Epithelial cell of prostate (primary cell): ENCODE measurements around the gene TMPRSS6.
"Not testable (repeated sequence)": the region's sequence is repeated elsewhere in the genome, so short reads cannot be mapped to it uniquely, and the experiment has no call there.

ENCODE experiments used
- DNase-seq: peaks from one replicate; pipeline ENCODE4 v3.0.0-alpha.2; 2011; ENCODE audit warnings: low read depth, low spot score
- H3K27ac ChIP-seq: fragments of 450-650 bp; 2 replicates; pipeline ENCODE4 v1.5.1; 2017; ENCODE audit warnings: mild to moderate bottlenecking

Gene TMPRSS6

DNA sequence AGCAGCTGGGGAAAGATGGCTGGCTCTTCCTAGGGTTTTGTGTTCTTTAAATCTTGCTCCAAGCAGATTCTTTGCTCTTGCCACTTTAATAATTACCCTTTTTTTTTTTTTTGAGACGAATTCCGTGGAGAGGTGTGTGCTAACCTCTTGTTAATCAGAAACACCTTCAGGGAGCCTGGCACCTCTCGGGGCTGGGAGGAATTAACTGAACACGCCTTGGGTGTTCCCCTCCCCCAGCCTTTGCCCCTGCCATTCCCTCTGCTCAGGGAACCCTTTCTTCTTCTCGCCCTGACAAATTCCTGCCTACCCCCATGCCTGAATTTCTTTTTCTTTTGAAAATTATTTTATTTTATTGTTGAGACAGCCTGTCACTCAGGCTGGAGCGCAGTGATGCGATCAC lies 17.5 kb downstream of the TMPRSS6 start:
- H3K27ac ChIP-seq, result no peak overlapping the region
- DNase-seq, result no peak

DNA sequence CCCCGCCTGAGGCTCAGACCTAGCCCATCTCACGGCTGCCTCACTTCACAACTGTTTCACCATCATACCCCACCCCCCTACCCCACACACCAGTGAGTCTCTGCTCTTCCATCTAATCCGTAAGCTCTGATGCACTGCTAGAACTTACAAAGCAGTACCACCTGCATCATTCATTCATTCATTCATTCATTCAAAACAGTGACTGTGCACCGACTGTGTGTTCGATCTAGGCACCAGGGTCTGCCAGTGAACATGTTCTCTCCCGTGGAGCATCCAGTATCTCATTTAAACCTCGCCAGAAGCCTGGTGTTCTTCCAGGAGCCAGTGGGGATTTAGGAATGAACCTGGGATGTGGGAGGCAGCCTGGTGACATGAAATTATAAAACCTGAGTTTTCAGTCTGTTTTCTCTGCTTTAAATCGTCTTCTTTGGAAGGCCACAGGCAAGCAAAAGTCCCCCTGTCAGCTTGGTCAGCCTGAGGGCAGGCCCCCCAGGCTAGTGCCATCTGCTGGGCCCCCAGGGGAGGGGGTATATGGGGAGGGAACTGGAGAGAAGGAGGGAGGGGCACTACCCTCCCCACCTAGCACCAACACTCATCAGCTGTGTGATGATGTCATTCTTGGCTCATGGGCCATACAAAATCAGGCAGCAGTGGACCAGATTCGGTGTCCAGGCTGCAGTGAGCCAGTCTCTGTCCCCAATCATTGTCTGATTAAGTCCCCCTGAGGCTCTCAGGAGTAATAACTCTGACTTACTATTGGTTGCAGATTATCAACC lies 18.4 kb downstream of the TMPRSS6 start:
- no peak overlapping the region for H3K27ac ChIP-seq
- no peak for DNase-seq

DNA sequence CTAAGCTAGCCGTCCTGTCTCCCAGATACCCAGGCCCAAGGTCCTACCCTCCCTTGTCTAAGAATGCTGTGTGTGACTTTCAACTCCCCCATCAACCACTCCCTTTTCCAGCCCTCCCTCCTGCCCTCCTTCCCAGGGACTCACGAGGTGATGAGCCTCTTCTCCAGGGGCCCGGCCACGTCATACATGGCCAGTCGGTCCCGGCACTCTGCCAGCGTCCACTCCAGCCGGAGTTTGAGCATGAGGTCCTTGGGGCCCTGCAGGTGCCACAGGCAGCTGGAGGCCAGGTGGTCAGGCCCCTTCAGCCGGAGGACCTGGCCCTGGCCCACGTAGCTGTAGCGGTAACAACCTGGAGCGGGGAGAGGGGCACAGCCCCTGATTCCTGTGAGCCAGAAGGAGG lies 20.1 kb downstream of the TMPRSS6 start:
- no peak overlapping the region for H3K27ac ChIP-seq
- DNase-seq, result no peak

DNA sequence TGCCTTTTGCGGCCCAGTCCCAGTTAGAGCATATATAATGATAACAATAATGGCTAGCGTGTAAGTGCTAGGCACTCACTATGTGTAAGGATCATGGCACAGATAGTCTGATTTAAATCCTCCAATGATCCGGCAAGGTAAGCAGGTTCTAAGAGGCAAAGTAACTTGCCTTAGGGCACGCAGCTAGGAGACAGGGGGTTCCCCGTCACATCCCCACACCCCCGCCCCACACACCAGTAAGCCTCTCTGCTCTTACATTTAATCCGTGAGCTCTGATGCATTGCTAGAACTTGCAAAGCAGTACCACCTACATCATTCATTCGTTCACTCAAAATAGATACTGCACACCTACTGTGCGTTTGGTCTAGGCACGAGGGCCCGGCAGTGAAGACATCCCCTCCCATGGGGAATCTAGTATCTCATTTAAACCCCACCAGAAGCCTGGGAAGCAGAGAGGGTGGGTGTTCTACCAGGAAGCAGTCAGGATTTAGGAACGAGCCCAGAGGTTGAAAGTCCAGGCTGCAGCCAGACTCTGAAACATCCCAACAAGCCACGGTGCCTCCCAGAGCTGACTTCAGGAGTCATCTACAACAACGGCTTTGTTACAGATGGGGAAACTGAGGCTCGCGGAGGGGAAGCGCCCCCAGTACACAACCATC lies 20.6 kb downstream of the TMPRSS6 start:
- DNase-seq, result no peak

DNA sequence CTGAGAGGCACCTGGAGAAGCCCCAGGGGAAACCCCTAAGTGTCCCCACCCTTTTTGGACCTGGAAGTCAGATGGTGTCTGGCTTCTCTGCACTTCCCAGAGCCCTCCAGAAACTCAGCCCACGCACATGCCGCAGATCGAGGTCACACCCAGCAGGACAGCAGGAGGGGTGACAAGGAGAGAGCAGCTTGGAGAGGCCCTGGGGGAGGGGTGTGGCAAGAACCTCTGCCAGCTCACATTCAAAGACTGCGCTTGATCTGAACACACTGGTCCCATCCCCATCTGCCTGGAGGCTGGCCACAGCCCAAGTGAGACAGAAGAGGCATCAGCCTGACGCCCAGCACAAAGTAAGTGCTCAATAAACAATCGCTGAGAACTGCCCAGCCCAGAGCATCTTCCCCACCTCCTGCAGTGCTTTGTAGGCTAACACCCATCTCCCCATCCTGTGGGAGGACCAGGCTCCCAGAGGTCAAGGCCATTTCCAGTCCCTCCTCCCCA lies 21.4 kb downstream of the TMPRSS6 start:
- H3K27ac ChIP-seq, result no peak overlapping the region
- DNase-seq, result no peak

More for the DNA sequence above, 20.6 kb downstream of the TMPRSS6 start:
- no peak overlapping the region for H3K27ac ChIP-seq

DNA sequence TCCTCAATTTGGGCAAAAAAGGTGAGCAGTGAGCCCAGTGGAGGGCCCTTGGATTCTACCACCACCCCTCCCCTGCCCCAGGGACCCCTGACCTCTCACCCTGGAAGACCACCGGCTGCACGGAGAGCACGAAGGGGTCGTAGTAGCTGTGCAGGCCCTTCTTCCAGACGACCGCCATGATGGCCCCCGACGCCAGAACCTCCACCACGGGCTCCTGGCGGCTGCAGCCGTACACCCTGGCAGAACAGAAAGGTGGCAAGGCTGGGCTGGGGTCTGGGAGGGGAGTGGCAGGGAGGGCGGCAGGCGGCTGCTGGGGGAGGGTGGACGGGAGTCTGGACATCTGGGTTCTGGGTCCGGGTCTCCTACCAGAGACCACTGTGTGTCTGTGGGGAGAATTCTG lies 23.3 kb downstream of the TMPRSS6 start:
- no peak for DNase-seq
- H3K27ac ChIP-seq, result no peak overlapping the region

DNA sequence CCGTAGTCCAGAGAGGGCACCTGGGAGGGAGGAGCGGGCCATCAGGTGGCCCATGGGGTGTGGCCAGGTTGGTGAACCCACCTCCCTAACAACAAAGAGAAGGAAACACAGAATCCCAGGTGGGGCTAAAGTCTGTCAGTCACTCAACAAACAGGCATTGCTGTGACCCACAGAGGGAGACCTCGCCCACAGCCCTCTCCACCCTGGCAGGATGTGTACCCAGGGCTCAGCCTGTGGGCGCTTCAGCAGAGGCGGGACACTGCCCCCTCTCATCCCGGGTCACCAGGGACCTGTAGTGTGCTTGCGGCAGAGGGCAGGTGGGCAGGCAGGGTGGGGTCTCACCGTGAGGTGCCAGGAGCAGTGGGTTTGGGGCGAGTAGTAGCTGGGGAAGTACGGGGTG lies 25.1 kb downstream of the TMPRSS6 start:
- no peak overlapping the region for H3K27ac ChIP-seq
- no peak for DNase-seq

DNA sequence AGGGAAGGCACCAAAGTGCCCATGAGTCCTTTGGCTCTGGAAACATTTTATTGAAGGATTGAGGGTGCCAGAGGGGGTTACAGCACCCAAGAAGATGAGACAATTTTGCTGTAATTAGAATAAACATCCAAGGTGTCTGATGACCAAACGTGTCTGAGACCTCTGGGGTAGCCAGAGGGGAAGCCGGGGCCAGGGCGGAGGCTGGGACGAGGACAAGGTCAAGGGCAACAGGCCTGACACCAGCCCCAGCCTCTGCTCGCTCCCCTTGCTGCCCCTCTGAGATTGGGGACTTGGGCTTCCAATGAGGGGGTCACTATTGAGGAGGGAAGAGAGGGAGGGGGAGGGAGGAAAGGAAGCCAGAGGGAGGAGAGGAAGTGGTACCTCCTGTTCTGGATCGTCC lies 25.6 kb downstream of the TMPRSS6 start:
- no peak overlapping the region for H3K27ac ChIP-seq
- no peak for DNase-seq

DNA sequence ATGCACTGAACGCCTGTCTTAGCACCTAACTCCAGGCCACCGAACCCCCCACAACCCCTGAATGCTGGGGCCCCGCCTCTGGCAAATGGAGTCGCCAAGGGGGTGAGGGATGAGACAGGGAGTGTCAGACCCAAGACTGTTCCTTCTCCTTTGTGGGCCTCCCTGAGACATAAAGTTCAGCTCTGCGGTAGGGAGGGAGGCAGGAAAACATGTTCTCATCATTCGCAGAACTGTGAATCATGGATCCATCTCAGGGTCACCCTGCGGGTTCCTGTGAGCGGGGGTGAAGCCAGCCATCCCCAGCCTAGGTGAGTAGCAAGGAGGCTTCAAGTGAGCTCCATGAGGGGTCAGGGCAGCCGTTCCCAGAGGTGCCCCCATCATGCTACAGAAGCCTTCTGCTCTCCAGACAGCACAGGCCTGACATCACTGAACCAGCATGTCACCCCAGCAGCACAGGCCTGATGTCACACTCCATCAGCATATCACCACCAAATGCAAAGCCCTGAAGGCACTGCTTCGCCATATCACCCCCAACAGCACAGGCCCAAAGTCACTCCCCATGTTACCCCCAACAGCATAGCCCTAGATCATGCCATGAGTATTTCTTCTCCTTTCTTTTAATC lies 27.2 kb downstream of the TMPRSS6 start:
- no peak overlapping the region for H3K27ac ChIP-seq
- DNase-seq, result no peak

DNA sequence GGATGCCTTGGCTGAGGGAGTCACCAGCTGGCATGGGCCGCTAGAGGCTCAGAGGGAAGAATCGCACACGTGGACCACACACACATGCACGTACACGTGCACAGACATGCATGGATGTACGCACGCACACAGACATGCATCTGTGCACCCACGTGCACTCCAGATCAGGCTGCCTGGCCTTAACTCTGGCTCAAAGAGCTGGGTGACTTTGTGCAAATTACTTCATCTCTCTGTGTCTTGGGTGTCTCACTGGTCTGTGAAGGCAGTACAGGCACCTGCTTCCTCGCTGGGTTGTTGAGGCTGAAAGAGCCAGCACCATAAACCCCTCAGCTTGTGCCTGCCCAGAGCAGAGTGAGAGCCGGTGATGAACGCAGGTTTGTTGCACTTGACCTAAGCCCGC lies 28.7 kb downstream of the TMPRSS6 start:
- no peak overlapping the region for H3K27ac ChIP-seq
- no peak for DNase-seq

DNA sequence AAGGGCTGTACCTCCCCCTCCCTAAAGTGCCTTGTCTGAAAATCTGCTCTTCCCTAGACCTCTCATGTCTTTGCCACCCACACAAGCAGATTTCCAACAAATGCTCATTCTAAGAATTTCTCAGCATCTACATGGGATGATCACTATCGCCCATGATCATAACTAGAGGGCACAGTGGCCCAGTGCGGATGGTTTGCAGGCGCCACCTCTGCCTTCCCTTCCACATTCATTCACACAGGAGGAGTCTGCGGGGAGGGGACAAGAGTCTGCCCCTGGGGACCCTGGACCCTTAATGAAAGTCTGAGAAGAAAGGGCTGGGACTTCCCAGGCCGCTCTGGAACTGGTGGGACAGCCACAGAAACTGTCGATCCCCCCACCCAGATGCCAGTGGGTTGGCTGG lies 29.1 kb downstream of the TMPRSS6 start:
- H3K27ac ChIP-seq, result no peak overlapping the region
- no peak for DNase-seq

DNA sequence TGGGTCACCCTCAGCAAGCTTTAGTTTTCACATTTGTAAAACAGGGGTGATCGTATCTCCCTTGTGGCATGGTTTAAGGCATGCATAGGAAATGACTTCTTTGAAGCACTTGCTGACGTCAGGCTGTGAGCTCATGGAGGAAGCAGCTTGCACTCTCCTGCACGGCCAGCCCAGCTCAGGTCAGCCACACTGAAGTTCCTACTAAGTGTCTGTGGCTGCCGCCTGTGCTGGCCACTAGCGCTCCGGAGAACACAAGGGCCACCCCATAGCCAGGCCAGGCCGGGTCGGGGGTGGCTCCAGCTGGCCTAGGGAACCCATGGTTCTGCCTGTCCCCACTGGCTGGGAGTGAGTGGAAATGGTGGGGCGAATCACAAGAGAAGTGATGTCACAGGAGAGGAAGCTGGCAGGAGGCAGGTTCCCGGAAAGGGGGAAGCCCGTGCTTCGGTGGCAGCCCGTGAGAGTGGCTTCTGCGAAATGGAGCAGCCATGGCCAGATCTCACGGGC lies 29.8 kb downstream of the TMPRSS6 start:
- no peak overlapping the region for H3K27ac ChIP-seq
- DNase-seq, result no peak

DNA sequence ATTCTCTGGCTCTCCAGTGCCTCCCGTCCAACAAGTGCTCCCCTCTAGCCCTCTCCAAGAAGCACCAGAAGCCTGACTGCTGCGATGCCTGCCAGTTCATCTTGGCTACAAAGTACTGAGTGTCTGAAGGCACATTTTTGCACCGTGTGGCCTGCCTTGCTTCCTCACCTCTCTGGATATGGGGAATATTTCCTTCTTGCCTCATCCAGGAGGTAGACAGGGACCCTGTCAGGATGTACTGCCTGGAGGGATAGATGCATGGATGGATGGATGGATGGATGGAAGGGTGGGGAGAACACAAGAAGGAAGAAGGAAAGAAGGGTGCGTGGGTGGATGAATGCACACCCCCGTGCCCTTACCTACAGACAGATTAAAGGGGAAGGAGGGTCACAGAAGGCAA lies 30.4 kb downstream of the TMPRSS6 start:
- no peak overlapping the region for H3K27ac ChIP-seq
- no peak for DNase-seq

DNA sequence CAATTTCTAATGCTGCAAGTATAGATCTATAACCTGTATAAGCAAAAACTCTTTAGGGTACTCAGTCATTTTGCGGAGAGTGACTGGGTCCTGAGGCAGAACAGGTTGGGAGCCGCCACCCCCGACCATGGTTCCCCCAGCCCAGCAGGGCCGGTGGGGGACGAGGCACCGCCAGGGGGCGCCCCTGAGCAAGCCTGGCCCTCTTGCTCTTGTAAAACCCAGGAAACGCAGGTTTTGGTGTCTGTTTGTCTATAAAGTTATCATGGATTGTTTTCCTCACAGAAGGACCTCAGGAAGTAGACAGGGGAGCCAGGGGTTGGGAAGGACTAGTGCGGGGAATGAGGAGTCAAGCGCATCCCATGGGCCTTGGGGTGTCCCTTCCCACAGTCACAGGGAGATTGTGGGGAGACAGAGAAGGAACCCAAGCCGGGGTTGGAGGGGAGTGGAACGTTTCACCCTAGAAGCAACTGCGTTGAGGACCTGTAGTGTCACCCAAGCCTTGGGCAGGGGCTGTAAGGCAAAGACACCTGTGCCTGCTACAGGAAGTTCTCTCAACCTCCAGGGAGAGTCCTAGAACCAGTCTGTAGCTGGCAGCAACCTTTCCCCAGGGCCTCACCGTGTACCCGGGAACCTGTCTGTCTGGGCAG lies 31.6 kb downstream of the TMPRSS6 start:
- no peak overlapping the region for H3K27ac ChIP-seq

DNA sequence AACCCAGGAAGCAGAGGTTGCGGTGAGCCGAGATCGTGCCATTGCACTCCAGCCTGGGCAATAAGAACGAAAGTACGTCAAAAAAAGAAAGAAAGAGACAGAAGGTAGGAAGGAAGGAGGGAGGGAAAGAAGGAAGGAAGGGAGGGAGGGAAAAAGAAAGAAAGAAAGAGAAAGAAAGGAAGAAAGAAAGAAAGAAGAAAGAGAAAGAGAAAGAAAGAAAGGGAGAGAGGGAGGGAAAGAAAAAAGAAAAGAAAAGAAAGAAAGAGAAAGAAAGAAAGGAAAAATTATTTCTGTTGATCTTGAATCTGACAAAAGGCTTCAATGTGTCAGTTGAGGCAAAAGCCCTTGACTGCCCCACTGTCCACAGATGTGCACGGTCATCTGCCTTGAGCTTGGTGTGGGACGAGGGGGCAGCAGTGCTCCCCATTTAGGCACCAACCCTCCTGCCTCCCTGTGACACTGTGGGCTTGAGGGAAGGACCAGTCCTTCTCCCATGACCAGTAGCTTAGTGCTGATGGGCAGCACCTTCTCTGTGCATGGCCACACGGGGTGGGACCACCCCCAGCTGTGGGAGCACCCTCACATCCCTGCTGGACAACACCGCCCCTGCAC lies 33.6 kb downstream of the TMPRSS6 start:
- no peak overlapping the region for H3K27ac ChIP-seq
- DNase-seq, result no peak

More for the DNA sequence above, 31.6 kb downstream of the TMPRSS6 start:
- DNase-seq, result no peak

DNA sequence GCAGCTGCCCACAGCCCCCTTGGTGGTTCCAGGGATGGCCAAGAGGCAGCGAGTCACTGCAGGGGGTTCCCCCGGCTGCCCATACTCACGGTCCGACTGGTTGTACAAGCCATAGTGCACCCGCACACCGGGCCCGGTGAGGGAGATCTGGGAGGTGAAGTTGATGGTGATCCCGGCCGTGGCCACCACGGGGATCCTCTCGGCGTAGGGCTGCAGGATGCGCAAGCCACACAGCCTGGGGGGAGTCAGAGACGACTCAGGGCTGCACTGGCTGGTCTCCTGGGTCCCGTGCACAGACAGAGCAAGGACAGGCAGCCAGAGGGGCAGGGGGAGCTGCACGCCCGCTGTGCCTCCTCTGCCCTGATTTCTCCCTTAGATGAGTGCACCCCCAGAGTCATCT lies 34.5 kb downstream of the TMPRSS6 start:
- H3K27ac ChIP-seq, result no peak overlapping the region
- DNase-seq, result no peak

DNA sequence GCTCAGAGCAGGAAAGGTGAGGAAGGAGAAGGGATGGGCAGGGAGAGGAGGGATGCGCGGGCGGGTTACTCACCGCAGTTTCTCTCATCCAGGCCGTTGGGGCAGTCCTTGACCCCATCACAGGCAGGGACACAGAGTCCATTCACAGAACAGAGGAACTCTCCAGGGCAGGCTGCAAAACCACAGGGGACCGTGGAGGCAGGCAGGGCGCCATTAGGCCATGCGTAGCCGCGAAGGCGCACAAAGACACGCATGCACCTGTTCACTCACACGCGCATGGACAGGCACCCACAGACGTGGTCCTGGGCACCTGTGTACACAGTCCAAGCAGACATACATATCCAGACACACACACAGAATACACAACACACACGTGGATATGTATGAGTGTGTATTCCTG lies 35.0 kb downstream of the TMPRSS6 start:
- DNase-seq, result no peak
- H3K27ac ChIP-seq, result no peak overlapping the region

DNA sequence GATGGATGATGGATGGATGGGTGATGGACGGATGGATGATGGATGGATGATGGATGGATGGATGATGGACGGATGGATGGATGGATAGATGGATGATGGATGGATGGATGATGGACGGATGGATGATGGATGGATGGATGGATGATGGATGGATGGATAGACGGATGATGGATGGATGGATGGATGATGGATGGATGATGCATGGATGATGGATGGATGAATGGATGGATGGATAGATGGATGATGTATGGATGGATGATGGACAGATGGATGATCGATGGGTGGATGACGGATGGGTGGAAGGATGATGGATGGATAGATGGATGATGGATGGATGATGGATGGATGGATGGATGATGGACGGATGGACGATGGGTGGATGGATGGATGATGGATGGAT lies 36.8 kb downstream of the TMPRSS6 start:
- no peak overlapping the region for H3K27ac ChIP-seq
- no peak for DNase-seq

DNA sequence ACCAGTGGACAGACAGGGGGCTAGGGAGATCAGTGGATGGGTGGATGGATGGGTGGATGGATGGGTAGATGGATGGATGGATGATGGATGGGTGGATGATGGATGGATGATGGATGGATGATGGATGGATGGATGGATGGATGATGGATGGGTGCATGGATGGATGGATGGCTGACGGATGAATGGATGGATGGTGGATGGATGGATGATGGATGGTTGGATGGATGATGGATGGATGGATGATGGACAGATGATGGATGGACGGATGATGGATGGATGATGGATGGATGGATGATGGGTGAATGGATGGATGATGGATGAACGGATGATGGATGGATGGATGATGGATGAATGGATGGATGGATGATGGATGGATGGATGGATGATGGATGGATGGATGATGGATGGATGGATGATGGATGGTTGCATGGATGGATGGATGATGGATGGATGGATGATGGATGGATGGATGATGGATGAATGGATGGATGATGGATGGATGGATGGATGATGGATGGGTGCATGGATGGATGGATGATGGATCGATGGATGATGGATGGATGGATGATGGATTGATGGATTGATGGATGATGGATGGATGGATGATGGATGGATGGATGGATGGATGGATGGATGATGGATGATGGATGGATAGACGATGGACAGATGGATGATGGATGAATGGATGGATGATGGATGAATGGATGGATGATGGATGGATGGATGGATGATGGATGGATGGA lies 37.5 kb downstream of the TMPRSS6 start:
- not testable (repeated sequence) for H3K27ac ChIP-seq, DNase-seq

DNA sequence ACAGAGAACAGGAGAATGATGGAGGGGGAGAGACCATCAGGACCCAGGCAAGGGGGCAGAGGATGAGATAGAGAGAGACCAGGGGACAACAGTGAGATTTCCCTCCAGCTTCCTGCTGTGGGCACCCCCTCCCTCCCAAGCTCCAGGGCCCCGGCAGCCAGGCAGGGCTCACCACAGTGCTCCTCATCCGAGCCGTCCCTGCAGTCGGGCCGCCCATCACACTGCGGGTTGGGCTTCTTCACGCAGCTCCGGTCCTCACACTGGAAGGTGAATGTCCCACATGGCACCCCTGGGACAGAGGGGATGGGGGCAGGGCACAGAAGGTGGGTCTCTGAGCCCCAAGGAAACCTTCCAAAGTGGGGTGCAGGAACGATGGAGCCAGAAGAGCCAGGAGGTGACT lies 38.8 kb downstream of the TMPRSS6 start:
- no peak for DNase-seq

More for the DNA sequence above, 38.8 kb downstream of the TMPRSS6 start:
- H3K27ac ChIP-seq, result no peak overlapping the region
